ENCODE measurements around the gene MSX1. TPM values are rescaled to one million over a fixed set of nuclear protein-coding genes. Genes with fewer than 3 reads are reported as not detected.

The MSX1 gene
- total and polyA plus RNA-seq, 2 of the 8 experiments (the other 6 are each of a cell fraction or from before 2014, with no cell fraction given): 0.47 TPM; not detected in 1

DNA sequence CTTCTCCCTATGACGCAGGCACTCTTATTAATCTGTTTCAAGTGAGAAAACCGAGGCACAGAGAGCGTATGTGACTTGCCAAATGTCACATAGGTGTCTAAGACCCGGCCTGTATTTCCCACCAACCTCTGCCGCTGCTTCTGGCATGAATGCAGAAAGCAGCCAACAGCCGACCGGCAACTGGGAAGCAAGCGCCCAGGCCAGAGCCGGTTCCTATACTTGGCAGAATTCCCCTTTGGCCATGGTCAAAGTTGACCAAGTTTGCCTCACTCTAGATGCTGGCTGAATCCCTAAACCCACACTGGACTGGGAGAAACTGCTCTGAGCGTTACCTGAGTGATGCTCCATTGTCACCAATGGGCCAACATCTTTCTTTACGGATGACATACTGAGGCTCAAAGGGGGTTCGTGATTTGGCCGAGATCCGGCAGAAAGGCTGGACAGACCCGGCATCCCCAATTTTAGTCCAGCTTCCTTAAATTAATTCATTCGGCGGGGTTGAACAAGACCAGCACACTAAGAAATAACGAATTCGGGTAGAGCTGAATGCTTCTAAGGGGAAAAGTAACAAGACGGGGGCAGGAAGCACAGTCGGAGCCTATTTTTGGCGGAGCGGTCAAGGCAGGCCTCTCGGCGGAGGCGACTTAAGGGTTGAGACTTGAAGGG lies 11.2 kb downstream of the MSX1 start:
- H3K14ac ChIP-seq (ENCODE audit: insufficient read length): no peak overlapping the region
- H2AFZ ChIP-seq (ENCODE audit: low read length): no peak overlapping the region
- no peak overlapping the region; the same call in 1 of the 2 replicates for H2BK15ac ChIP-seq (ENCODE audit: low read length)
- no peak overlapping the region for H4K91ac ChIP-seq (replicated peaks; ENCODE audit: insufficient read length, low read length)
- H3K4ac ChIP-seq (replicated peaks; ENCODE audit: insufficient read length, low read depth, low read length): no peak overlapping the region
- peaks cover 8% of the 10 kb centered on the region; the same call in 1 of the 2 replicates for H3K23me2 ChIP-seq (ENCODE audit: low read depth, low read length)
- H3K79me2 ChIP-seq (ENCODE audit: control insufficient read depth in 1 of 2, insufficient read depth in 2 of 2, low read length in 2 of 2): no peaks in the 10 kb centered on the region
- peak overlapping the region; percentile 55; the same call in 1 of the 2 replicates for H2BK12ac ChIP-seq (ENCODE audit: low read depth, low read length)
- H3K4me3 ChIP-seq (ENCODE audit: extremely low read depth in 1 of 4, insufficient read depth in 2 of 4, low read depth in 3 of 4, low read length in 4 of 4): peak overlapping the region in 1 of 4 experiments; percentile 38; a peak in 2 of 8 replicates
- peak overlapping the region; percentile 65; the same call in 1 of the 2 replicates for H2AK5ac ChIP-seq (ENCODE audit: low read depth, low read length)
- H4K20me1 ChIP-seq (replicated peaks in 1 of 2; ENCODE audit: control insufficient read depth in 1 of 2, insufficient read depth in 2 of 2, low read length in 2 of 2): peaks cover 19 to 56% of the 10 kb centered on the region in 2 experiments
- H2BK5ac ChIP-seq (ENCODE audit: low read depth, low read length): no peak overlapping the region
- peaks cover 0 to 34% (median 21%) of the 10 kb centered on the region in 4 experiments; a peak in 6 of 7 replicates for H3K4me1 ChIP-seq (replicated peaks in 1 of 4; ENCODE audit: control insufficient read depth in 3 of 4, insufficient read depth in 4 of 4, low read length in 3 of 4)
- H3K23ac ChIP-seq (ENCODE audit: insufficient read length): no peak overlapping the region
- H2BK120ac ChIP-seq (replicated peaks; ENCODE audit: low read depth, low read length): no peak overlapping the region
- no peaks in the 10 kb centered on the region for H3K9me3 ChIP-seq (ENCODE audit: insufficient read depth in 2 of 2, low read depth in 1 of 2, low read length in 1 of 2)
- no peak overlapping the region for H3K27ac ChIP-seq (ENCODE audit: low read depth, low read length)
- H4K8ac ChIP-seq (ENCODE audit: extremely low read depth, insufficient read depth, low read length): no peak overlapping the region
- no peak overlapping the region for H3K9ac ChIP-seq (replicated peaks in 1 of 4; ENCODE audit: extremely low read depth in 1 of 4, low read depth in 3 of 4, low read length in 3 of 4)
- POLR2A ChIA-PET (ENCODE audit: partially characterized antibody): interaction anchor here (1.9 kb wide), 1 partner anchor 10 kb away, joined by 8 read pairs; no protein-coding TSS in a partner anchor
- peak overlapping the region; percentile 33 to 62 for H3K4me2 ChIP-seq (ENCODE audit: insufficient read depth in 1 of 2, low read depth in 2 of 2, low read length in 2 of 2)
- H2BK20ac ChIP-seq (ENCODE audit: low read length): no peak overlapping the region
- 9% methylated on average over 26 of the region's 26 CpGs; no CpG with 5 or more reads in 1 of the 2 experiments for WGBS, 2 experiments (ENCODE audit: extremely low coverage in 1 of 2, insufficient coverage in 1 of 2, insufficient read length in 1 of 2, insufficient replicate concordance in 2 of 2, low coverage in 1 of 2, low lambda C conversion rate in 2 of 2, missing lambda C conversion rate in 1 of 2)
- no peaks in the 10 kb centered on the region for H3K79me1 ChIP-seq (ENCODE audit: low read depth, low read length)
- CTCF ChIA-PET (ENCODE audit: partially characterized antibody): interaction anchor here (0.5 to 2.6 kb wide), 7 partner anchors 14 to 292 kb away, joined by 3 to 9 read pairs (median 5); no protein-coding TSS in a partner anchor
- H3K18ac ChIP-seq (ENCODE audit: extremely low read depth, low read length): no peak overlapping the region
- H3K56ac ChIP-seq (replicated peaks; ENCODE audit: insufficient read length, low read depth, low read length): no peak overlapping the region
- no peak for TF ChIP-seq EGR1 (IDR thresholded peaks at IDR 0.05; ENCODE audit: borderline replicate concordance, low read depth, low read length)
- 0 out of 2 replicates have a peak, but pooled peaks have one; percentile 38 for TF ChIP-seq CBX8 (IDR thresholded peaks at IDR 0.05; ENCODE audit: borderline replicate concordance, low read depth, low read length)
- TF ChIP-seq NANOG (IDR thresholded peaks at IDR 0.05; ENCODE audit: insufficient read depth, low read depth, low read length, poor library complexity, severe bottlenecking): no peak
- 0 out of 2 replicates have a peak, but pooled peaks have one; percentile 4 for TF ChIP-seq SP1 (IDR thresholded peaks at IDR 0.05; ENCODE audit: low read depth, low read length)
- TF ChIP-seq NRF1 (IDR thresholded peaks at IDR 0.05; ENCODE audit: low read depth, low read length): no peak
- TF ChIP-seq SUZ12 (IDR thresholded peaks at IDR 0.05; ENCODE audit: low read length): peak; percentile 16
- peak; percentile 87 for TF ChIP-seq RNF2 (IDR thresholded peaks at IDR 0.05; ENCODE audit: borderline replicate concordance, low read depth, low read length, missing control alignments, poor library complexity, severe bottlenecking)
- peak; percentile 4 for TF ChIP-seq EZH2 (IDR thresholded peaks at IDR 0.05; ENCODE audit: low read depth, low read length, severe bottlenecking)
- H3K27me3 ChIP-seq (replicated peaks in 1 of 4; ENCODE audit: control insufficient read depth in 3 of 4, extremely low read depth in 1 of 4, insufficient read depth in 3 of 4, low read length in 3 of 4): peaks cover 93 to 100% (median 100%) of the 10 kb centered on the region in 4 experiments
- DNase-seq (ENCODE audit: low read depth in 1 of 2, low spot score in 2 of 2) (no peak), FAIRE-seq (no peak)
- H4K5ac ChIP-seq (ENCODE audit: insufficient read length, low read depth, low read length): no peak overlapping the region
- no peaks in the 10 kb centered on the region; a peak in 1 of 8 replicates for H3K36me3 ChIP-seq (ENCODE audit: control insufficient read depth in 2 of 4, insufficient read depth in 4 of 4, low read length in 3 of 4)
